ENCODE results near the gene MTX2.

The MTX2 gene

GRCh38 chr2:176269319-176270099, at the start of gene MTX2:
TSS of gene MTX2 (plus strand) at chr2:176269442. CDS start at chr2:176269630, 188 bp downstream.
- TF ChIP-seq, protein P1, sequence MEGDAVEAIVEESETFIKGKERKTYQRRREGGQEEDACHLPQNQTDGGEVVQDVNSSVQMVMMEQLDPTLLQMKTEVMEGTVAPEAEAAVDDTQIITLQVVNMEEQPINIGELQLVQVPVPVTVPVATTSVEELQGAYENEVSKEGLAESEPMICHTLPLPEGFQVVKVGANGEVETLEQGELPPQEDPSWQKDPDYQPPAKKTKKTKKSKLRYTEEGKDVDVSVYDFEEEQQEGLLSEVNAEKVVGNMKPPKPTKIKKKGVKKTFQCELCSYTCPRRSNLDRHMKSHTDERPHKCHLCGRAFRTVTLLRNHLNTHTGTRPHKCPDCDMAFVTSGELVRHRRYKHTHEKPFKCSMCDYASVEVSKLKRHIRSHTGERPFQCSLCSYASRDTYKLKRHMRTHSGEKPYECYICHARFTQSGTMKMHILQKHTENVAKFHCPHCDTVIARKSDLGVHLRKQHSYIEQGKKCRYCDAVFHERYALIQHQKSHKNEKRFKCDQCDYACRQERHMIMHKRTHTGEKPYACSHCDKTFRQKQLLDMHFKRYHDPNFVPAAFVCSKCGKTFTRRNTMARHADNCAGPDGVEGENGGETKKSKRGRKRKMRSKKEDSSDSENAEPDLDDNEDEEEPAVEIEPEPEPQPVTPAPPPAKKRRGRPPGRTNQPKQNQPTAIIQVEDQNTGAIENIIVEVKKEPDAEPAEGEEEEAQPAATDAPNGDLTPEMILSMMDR (IDR thresholded peaks at IDR 0.05; ENCODE audit: extremely low read depth, missing control alignments), result no peak
- peak; percentile 85 for DNase-seq (ENCODE audit: low spot score)

DNA sequence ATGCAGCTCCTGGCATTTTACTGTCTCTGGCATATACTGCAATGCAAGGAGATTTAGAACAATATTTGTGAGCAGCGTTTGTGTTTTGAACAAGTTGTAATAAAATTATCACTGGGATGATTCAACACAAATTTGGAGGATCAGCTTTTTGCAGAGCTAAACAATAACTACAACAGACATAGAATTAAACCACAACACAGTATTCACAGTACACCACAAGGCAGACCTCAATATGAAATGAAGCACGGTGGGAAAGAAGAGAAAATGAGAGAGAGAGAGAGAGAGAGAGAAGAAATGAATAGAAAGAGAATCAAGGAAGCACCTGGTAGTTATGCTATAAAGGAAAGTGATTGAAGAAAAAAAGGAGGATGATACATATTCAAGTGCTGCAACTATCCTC, 41.4 kb upstream of the MTX2 start:
- DNase-seq (ENCODE audit: low spot score), result no peak
- TF ChIP-seq, protein P1 (IDR thresholded peaks at IDR 0.05; ENCODE audit: extremely low read depth, missing control alignments), result no peak

GRCh38 chr2:176234156-176234555, 35.1 kb upstream of the MTX2 start:
- TF ChIP-seq, protein P1 (IDR thresholded peaks at IDR 0.05; ENCODE audit: extremely low read depth, missing control alignments), result no peak

DNA sequence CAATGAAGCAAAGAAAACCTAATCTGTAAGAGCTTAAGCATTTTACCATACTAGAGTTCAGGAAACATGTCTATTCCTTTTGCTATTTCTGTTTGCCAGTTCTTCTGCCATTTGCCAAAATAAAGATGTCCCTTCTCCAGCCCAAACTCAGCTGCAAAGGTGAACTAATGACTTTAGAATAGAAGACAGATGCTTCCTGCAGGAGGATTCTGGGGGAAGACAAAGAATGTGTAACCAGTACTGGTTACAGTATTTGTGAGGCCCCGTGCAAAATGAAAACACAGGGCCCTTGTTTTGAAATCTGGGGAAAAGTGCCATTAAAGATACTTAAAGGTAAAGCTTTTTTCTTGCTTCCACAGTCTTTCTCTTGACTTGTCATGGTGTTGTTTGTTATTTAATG, 34.3 kb upstream of the MTX2 start:
- TF ChIP-seq, protein P1 (IDR thresholded peaks at IDR 0.05; ENCODE audit: extremely low read depth, missing control alignments), result no peak

More at GRCh38 chr2:176234156-176234555, 35.1 kb upstream of the MTX2 start:
- no peak for DNase-seq (ENCODE audit: low spot score)

GRCh38 chr2:176237456-176237855, 31.8 kb upstream of the MTX2 start:
- DNase-seq (ENCODE audit: low spot score), result no peak
- TF ChIP-seq, protein P1 (IDR thresholded peaks at IDR 0.05; ENCODE audit: extremely low read depth, missing control alignments), result no peak

More for the DNA sequence above, 34.3 kb upstream of the MTX2 start:
- DNase-seq (ENCODE audit: low spot score), result no peak

DNA sequence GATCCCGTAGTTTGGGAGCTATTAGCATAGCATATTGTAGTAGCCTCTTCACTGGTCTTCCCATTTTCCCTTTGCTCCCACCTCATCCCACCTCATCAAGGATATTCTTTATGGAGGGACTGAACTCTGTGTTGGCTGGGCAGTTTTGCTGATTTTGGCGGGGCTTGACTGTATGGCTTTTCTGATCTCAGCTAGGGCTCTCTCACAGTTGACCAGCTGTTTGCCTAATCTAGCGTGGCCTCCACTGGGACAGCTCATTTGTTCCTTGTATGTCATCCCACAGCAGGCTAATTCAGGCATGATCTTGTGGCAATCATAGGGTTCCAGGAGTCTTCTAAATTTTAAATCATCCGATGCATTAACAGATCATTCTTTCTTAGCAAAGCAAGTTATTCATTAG, 30.2 kb upstream of the MTX2 start:
- no peak for DNase-seq (ENCODE audit: low spot score)
- TF ChIP-seq, protein P1 (IDR thresholded peaks at IDR 0.05; ENCODE audit: extremely low read depth, missing control alignments), result no peak

DNA sequence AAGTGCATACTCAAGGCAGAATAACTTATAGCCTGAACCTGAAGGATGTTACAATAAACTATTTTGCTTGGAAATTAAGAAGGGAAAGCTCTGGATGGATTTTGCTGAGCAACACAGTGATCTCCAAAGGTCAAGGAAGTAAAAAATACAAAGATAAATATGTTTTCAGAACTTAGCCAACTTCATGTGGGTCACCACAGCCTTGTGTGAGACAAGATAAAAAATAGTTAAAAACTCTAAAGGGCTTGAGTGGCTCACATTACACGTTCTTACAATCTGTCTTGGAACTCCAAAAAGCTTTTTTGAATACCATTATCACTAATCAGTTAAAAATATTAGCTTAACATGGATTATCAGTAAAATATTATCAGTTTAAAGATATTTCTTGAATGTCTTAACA, 28.9 kb upstream of the MTX2 start:
- TF ChIP-seq, protein P1 (IDR thresholded peaks at IDR 0.05; ENCODE audit: extremely low read depth, missing control alignments), result no peak
- no peak for DNase-seq (ENCODE audit: low spot score)
